Endothelial cell of umbilical vein (primary cell): ENCODE results near the gene ISL1. TPM values are rescaled to one million over a fixed set of nuclear protein-coding genes. Genes with fewer than 3 reads are reported as not detected.

Source experiments
- BruUV-seq: library from RNA; stranded (reverse); fragments of 400-500 nt; replicated peaks from 2 replicates; lab custom pipeline; 2021; lab: Mats Ljungman, UMichigan
- CTCF ChIA-PET: fragments of 300-600, 350-600 bp; sonication (Branson Sonifier 250); formaldehyde crosslinking; loops from one replicate; lab custom pipeline; 2021; ENCODE audit warnings: antibody characterized with exemption, inconsistent platforms; lab: Charles Lee
- POLR2A ChIA-PET: fragments of 300-600, 350-600 bp; sonication (Branson Sonifier 250); formaldehyde crosslinking; loops from one replicate; lab custom pipeline; 2021; ENCODE audit warnings: antibody characterized with exemption, inconsistent platforms; lab: Charles Lee
- DNase-seq: peaks from one replicate; pipeline ENCODE4 v3.0.0-alpha.2; 2011; ENCODE audit warnings: low read depth, low spot score
- FAIRE-seq: peaks from 2 replicates; lab custom pipeline; 2011; peaks lifted over from hg19 to GRCh38; lab: Jason Lieb, UNC
- H2AFZ ChIP-seq: 2 replicates; pipeline ENCODE4 v1.6.0; 2012; ENCODE audit warnings: low read depth, low read length, control low read depth, inconsistent platforms
- H3K27ac ChIP-seq: 2 replicates; pipeline ENCODE4 v1.5.1; 2011; ENCODE audit warnings: low read depth, mild to moderate bottlenecking, control low read depth, low read length, moderate library complexity; ENCODE audit not compliant: insufficient read depth
- H3K27me3 ChIP-seq, 2 experiments: 2 replicates each; pipeline versions ENCODE4 v1.6.0 to v1.6.1; 2011; ENCODE audit warnings: low read length in 2 of 2, mixed read lengths in 1 of 2; ENCODE audit not compliant: control insufficient read depth in 2 of 2, insufficient read depth in 2 of 2
- H3K36me3 ChIP-seq, 2 experiments: 2 replicates in 1 of 2; 3 replicates in 1 of 2; pipeline ENCODE4 v1.5.1; 2011; ENCODE audit warnings: low read length in 2 of 2, mild to moderate bottlenecking in 1 of 2, moderate library complexity in 1 of 2; ENCODE audit not compliant: control insufficient read depth in 2 of 2, insufficient read depth in 2 of 2; ENCODE audit errors: extremely low read depth in 1 of 2
- H3K4me1 ChIP-seq: 3 replicates; pipeline ENCODE4 v1.5.1; 2011; ENCODE audit warnings: mild to moderate bottlenecking, low read length; ENCODE audit not compliant: control insufficient read depth, insufficient read depth; ENCODE audit errors: extremely low read depth
- H3K4me2 ChIP-seq: 2 replicates; pipeline ENCODE4 v1.6.1; 2011; ENCODE audit warnings: low read length, control low read depth, mixed read lengths; ENCODE audit not compliant: insufficient read depth
- H3K4me3 ChIP-seq, 3 experiments: fragments of 200-600 bp in 1 of 3; sonication (generic), shearing (Covaris generic) in 1 of 3; replicated peaks in 1 of 3; 2 replicates each; pipeline ENCODE4 v1.5.1; 2011 to 2016; ENCODE audit warnings: control low read depth in 3 of 3, low read length in 3 of 3, mild to moderate bottlenecking in 2 of 3, inconsistent platforms in 1 of 3, low read depth in 1 of 3, moderate library complexity in 1 of 3; ENCODE audit not compliant: insufficient read depth in 1 of 3
- H3K79me2 ChIP-seq: 2 replicates; pipeline ENCODE4 v1.6.0; 2012; ENCODE audit warnings: low read length, inconsistent platforms; ENCODE audit not compliant: control insufficient read depth, insufficient read depth
- H3K9ac ChIP-seq: replicated peaks from 2 replicates; pipeline ENCODE3; 2011; ENCODE audit warnings: low read length, control low read depth; ENCODE audit not compliant: insufficient read depth; ENCODE audit errors: extremely low read depth
- H3K9me1 ChIP-seq: replicated peaks from 3 replicates; pipeline ENCODE4 v1.6.0; 2011; ENCODE audit warnings: mild to moderate bottlenecking, low read length; ENCODE audit not compliant: control insufficient read depth, insufficient read depth; ENCODE audit errors: extremely low read depth
- H3K9me3 ChIP-seq: replicated peaks from 2 replicates; pipeline ENCODE4 v1.5.1; 2012; ENCODE audit warnings: low read length, inconsistent platforms; ENCODE audit not compliant: control insufficient read depth, insufficient read depth
- H4K20me1 ChIP-seq: replicated peaks from 2 replicates; pipeline ENCODE3; 2011; ENCODE audit warnings: mild to moderate bottlenecking, low read length; ENCODE audit not compliant: control insufficient read depth, insufficient read depth; ENCODE audit errors: extremely low read depth
- EZH2 ChIP-seq: IDR thresholded peaks from 2 replicates; pipeline ENCODE4 v1.6.1; 2012; ENCODE audit warnings: borderline replicate concordance, low read depth, mild to moderate bottlenecking, moderate library complexity, low read length, inconsistent platforms; ENCODE audit not compliant: severe bottlenecking
- FOS ChIP-seq: IDR thresholded peaks from 2 replicates; pipeline ENCODE4 v1.6.1; 2011; ENCODE audit warnings: mild to moderate bottlenecking, low read length, moderate library complexity, borderline replicate concordance; ENCODE audit not compliant: insufficient read depth
- GATA2 ChIP-seq: IDR thresholded peaks from 2 replicates; pipeline ENCODE4 v1.7.0; 2011; ENCODE audit warnings: low read depth, mild to moderate bottlenecking, moderate library complexity, mixed read lengths, low read length; ENCODE audit not compliant: insufficient read length, insufficient read depth
- JUN ChIP-seq: IDR thresholded peaks from 2 replicates; pipeline ENCODE4 v1.6.1; 2011; ENCODE audit warnings: borderline replicate concordance, low read depth; ENCODE audit not compliant: insufficient read length, insufficient read depth
- MAX ChIP-seq: IDR thresholded peaks from 2 replicates; pipeline ENCODE4 v1.6.1; 2011; ENCODE audit not compliant: insufficient read depth, insufficient read length
- MYC ChIP-seq: IDR thresholded peaks from one replicate; pipeline ENCODE4 v1.6.1; 2011; ENCODE audit warnings: mild to moderate bottlenecking, low read depth, low read length
- POLR2A ChIP-seq: IDR thresholded peaks from 2 replicates; pipeline ENCODE4 v1.6.1; 2012; ENCODE audit warnings: low read depth, mild to moderate bottlenecking, control low read depth, low read length
- POLR2AphosphoS5 ChIP-seq: IDR thresholded peaks from 2 replicates; pipeline ENCODE4 v1.6.1; 2012; ENCODE audit warnings: low read depth, mild to moderate bottlenecking, control low read depth, low read length, moderate library complexity; ENCODE audit not compliant: insufficient read depth
- dilution Hi-C: fragments of 300-500 bp; cut with MboI; formaldehyde crosslinking; loops from one replicate; pipeline ENCODE4 v1.15.0; 2019; ENCODE audit warnings: low sequenced_read_pairs; ENCODE audit not compliant: extremely low pct_ligation_motif_present
- intact Hi-C: fragments of 100-400 bp; cut with micrococcal nuclease; formaldehyde crosslinking; loops from one replicate; pipeline ENCODE4 v1.10.0; 2022
- polyA plus RNA-seq, 4 experiments: library from polyadenylated mRNA; depleted of rRNA in 3 of 4; stranded (reverse) in 3 of 4; unstranded in 1 of 4; fragments of >200 nt; gene quantifications; 2 replicates each; pipeline versions ENCODE4 v1.2.1 to v1.2.3, GENCODE V29; 2011 to 2012; ENCODE audit warnings: missing spikeins in 1 of 4
- total RNA-seq: library from RNA; stranded (reverse); gene quantifications from 2 replicates; pipeline ENCODE4 v1.2.3, GENCODE V29; 2021
- TF ChIP-seq, protein P1 (sequence below), 2 donors: IDR thresholded peaks; 1 replicate in 1 of 2; 2 replicates in 1 of 2; pipeline ENCODE4 v1.5.1; 2011; ENCODE audit warnings: low read length in 2 of 2, mild to moderate bottlenecking in 2 of 2, moderate library complexity in 2 of 2, control low read depth in 1 of 2, inconsistent platforms in 1 of 2, low read depth in 1 of 2; ENCODE audit not compliant: insufficient read depth in 1 of 2; ENCODE audit errors: extremely low read depth in 1 of 2

Gene ISL1
- total and polyA plus RNA-seq, 2 donors (not counting 3 experiments of a cell fraction or from before 2014, with no cell fraction given) = 0.28 to 1.1 TPM

GRCh38 chr5:51347157-51347556, 36.1 kb upstream of the ISL1 start:
- CTCF ChIA-PET = interaction anchor here (1.0 to 2.3 kb wide), 3 partner anchors 15 to 388 kb away, joined by 3 to 15 read pairs (median 6); no protein-coding TSS in a partner anchor
- no peak for TF ChIP-seq MAX
- no peak for TF ChIP-seq EZH2
- TF ChIP-seq JUN = no peak
- no peak for TF ChIP-seq FOS
- TF ChIP-seq MYC = no peak
- TF ChIP-seq POLR2A = no peak
- no peak for TF ChIP-seq POLR2AphosphoS5
- TF ChIP-seq, protein P1, sequence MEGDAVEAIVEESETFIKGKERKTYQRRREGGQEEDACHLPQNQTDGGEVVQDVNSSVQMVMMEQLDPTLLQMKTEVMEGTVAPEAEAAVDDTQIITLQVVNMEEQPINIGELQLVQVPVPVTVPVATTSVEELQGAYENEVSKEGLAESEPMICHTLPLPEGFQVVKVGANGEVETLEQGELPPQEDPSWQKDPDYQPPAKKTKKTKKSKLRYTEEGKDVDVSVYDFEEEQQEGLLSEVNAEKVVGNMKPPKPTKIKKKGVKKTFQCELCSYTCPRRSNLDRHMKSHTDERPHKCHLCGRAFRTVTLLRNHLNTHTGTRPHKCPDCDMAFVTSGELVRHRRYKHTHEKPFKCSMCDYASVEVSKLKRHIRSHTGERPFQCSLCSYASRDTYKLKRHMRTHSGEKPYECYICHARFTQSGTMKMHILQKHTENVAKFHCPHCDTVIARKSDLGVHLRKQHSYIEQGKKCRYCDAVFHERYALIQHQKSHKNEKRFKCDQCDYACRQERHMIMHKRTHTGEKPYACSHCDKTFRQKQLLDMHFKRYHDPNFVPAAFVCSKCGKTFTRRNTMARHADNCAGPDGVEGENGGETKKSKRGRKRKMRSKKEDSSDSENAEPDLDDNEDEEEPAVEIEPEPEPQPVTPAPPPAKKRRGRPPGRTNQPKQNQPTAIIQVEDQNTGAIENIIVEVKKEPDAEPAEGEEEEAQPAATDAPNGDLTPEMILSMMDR (IDR thresholded peaks at IDR 0.05; ENCODE audit: extremely low read depth in 1 of 2, insufficient read depth in 1 of 2, low read depth in 1 of 2, low read length in 2 of 2) = no peak
- no peak for TF ChIP-seq GATA2
- Histone ChIP-seq H3K9me3 (no peaks in the 10 kb centered on the region), H3K36me3 (no peaks in the 10 kb centered on the region), H3K4me2 (no peak overlapping the region), H2AFZ (no peak overlapping the region), H3K9me1 (no peaks in the 10 kb centered on the region), H3K27me3 (no peaks in the 10 kb centered on the region), H3K27ac (no peak overlapping the region), H4K20me1 (no peaks in the 10 kb centered on the region), H3K9ac (no peak overlapping the region), H3K79me2 (no peaks in the 10 kb centered on the region), H3K4me3 (no peak overlapping the region), H3K4me1 (no peaks in the 10 kb centered on the region)
- DNase-seq (no peak), FAIRE-seq (no peak)
- dilution Hi-C loops (no loop called here), intact Hi-C loops (no loop called here)
- POLR2A ChIA-PET = no interaction called here
- BruUV-seq = no TSS peak
